Measurements from ENCODE around the gene BAIAP2.

Gene BAIAP2

DNA sequence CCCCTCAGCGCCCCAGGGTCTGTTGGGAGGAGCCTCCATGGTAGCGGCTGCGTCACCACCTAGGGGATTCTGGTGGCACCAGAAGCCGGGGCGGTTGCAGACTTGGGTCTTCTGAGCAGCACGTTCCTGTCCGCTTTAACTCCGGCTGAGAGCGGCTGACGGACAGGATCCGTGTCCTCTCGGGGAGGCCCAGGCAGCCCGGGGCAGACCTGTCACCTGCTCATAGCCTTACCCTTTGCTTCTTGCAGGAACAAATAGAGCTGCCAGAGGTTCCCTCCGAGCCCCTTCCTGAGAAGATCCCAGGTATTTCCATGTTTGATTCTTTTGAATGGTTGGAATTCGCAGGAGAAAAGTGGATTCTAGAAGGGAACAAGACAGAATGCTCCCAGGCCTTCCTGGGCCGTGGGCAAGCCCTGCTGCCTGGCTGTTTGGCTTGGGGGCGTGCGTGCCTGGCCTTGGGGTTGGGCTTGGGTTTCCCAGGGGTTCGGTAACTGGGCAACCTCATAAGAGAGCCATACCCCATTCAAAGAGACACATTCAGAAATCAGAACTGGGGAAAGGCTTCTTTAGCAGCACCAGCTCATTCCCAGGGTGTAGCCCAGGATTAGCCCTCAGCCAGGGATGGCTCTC lies 36.7 kb upstream of the BAIAP2 start:
- no peak for DNase-seq (ENCODE audit: low read depth, low spot score)
- Histone ChIP-seq H3K27me3 (ENCODE audit: insufficient read depth, insufficient read length) (peaks cover 3% of the 10 kb centered on the region), H3K4me3 (ENCODE audit: insufficient read length, low read depth) (no peak overlapping the region), H3K9ac (ENCODE audit: insufficient read length, low read depth) (no peak overlapping the region), H3K4me1 (ENCODE audit: insufficient read depth, insufficient read length) (peaks cover 2% of the 10 kb centered on the region), H3K36me3 (ENCODE audit: insufficient read depth, insufficient read length, low read length) (peaks cover 63% of the 10 kb centered on the region), H3K9me3 (ENCODE audit: insufficient read depth, low read length) (no peaks in the 10 kb centered on the region)
- TF ChIP-seq SUZ12 (IDR thresholded peaks at IDR 0.05; ENCODE audit: extremely low read depth, insufficient read depth, insufficient read length), result no peak
- no peak for TF ChIP-seq ZNF274 (IDR thresholded peaks at IDR 0.05; ENCODE audit: low read depth, low read length)
- no peak for TF ChIP-seq YY1 (IDR thresholded peaks at IDR 0.05; ENCODE audit: insufficient read depth, insufficient read length)

DNA sequence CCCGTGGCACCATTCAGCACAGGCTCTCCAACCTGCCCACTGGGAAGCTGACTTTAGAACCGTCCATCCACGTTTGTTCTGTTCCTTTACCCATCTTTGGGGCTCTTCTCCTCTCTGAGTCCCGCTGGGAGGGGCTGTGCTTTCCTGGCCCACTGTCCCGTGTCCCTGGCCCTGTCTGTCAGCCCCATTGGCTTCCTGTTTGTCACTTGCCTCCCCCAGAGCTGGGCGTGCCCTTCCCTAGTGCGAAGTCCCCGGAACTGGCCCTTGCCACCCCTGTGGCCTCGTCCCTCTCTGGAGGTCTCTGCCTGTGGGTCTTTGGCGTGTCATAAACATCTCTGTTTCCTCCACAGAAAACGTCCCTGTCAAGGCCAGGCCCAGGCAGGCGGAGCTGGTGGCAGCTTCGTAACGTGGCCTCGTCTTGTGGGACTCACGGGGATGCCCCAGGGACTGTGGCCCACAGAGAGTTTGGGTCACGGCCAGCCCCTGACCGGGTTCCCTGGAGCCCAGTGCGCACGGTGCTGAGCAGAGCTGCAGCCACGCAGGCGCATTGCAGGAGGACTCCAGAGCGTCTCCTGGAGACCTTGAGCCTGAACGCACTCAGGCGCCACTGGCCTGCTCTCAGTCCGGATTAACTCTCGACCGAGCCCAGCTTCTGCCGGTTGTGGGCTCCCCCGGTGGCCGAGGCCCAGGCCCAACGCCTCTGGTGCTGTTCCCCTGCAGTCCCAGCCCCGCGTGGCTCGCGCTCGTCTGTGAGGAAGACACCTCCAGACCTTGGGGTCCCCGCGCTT lies 36.0 kb upstream of the BAIAP2 start:
- peaks cover 2% of the 10 kb centered on the region for H3K4me1 ChIP-seq (ENCODE audit: insufficient read depth, insufficient read length)
- H3K9ac ChIP-seq (ENCODE audit: insufficient read length, low read depth), result no peak overlapping the region
- no peak for DNase-seq (ENCODE audit: low read depth, low spot score)
- H3K27me3 ChIP-seq (ENCODE audit: insufficient read depth, insufficient read length), result peaks cover 2% of the 10 kb centered on the region
- H3K9me3 ChIP-seq (ENCODE audit: insufficient read depth, low read length), result no peaks in the 10 kb centered on the region
- H3K36me3 ChIP-seq (ENCODE audit: insufficient read depth, insufficient read length, low read length), result peaks cover 63% of the 10 kb centered on the region
- TF ChIP-seq SUZ12 (IDR thresholded peaks at IDR 0.05; ENCODE audit: extremely low read depth, insufficient read depth, insufficient read length), result no peak
- TF ChIP-seq YY1 (IDR thresholded peaks at IDR 0.05; ENCODE audit: insufficient read depth, insufficient read length), result no peak
- no peak for TF ChIP-seq ZNF274 (IDR thresholded peaks at IDR 0.05; ENCODE audit: low read depth, low read length)
- H3K4me3 ChIP-seq (ENCODE audit: insufficient read length, low read depth), result no peak overlapping the region

DNA sequence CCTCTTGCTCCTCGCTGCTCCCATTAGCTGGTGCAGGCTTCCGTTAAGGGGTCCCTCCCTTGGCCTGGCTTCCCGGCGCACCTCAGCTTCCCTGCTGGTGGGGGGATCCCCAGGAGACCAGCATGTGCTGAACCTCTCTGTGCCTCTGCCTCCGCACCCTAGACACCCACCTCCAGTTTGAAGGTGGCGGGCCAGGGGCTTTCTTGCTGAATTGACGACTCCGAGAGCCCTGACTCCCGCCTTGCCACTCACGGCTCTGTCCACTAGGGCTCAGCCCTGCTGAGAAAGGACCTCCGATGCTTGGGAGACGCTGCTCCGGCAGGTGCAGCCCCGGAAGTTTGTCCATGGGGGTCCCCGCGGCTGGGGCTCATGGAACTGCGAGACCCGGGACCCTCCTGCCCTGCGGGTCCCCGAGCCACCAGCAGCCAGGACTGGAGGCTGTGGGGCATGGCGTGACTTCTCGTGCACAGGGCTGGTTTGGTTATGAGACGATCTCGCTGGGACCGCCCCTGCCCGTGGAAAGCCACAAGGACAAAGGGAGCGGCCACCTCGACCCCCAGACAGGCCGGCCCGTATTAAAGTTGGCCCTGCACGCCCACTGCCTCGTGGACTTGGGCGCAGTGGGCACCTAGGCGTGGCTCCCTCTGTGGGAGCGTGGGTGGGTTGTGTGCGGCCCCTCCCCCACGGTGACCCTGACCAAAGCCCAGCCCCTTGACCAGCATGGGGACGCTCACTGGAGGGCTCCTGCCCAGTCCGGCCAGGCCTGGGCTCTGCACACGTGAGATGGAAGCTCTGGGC lies 35.2 kb upstream of the BAIAP2 start:
- H3K4me3 ChIP-seq (ENCODE audit: insufficient read length, low read depth), result no peak overlapping the region
- TF ChIP-seq SUZ12 (IDR thresholded peaks at IDR 0.05; ENCODE audit: extremely low read depth, insufficient read depth, insufficient read length) (no peak), ZNF274 (IDR thresholded peaks at IDR 0.05; ENCODE audit: low read depth, low read length) (no peak), YY1 (IDR thresholded peaks at IDR 0.05; ENCODE audit: insufficient read depth, insufficient read length) (no peak)
- H3K9me3 ChIP-seq (ENCODE audit: insufficient read depth, low read length), result no peaks in the 10 kb centered on the region
- peaks cover 4% of the 10 kb centered on the region for H3K4me1 ChIP-seq (ENCODE audit: insufficient read depth, insufficient read length)
- no peak for DNase-seq (ENCODE audit: low read depth, low spot score)
- H3K36me3 ChIP-seq (ENCODE audit: insufficient read depth, insufficient read length, low read length), result peaks cover 60% of the 10 kb centered on the region
- H3K9ac ChIP-seq (ENCODE audit: insufficient read length, low read depth), result no peak overlapping the region
- peaks cover 8% of the 10 kb centered on the region for H3K27me3 ChIP-seq (ENCODE audit: insufficient read depth, insufficient read length)

DNA sequence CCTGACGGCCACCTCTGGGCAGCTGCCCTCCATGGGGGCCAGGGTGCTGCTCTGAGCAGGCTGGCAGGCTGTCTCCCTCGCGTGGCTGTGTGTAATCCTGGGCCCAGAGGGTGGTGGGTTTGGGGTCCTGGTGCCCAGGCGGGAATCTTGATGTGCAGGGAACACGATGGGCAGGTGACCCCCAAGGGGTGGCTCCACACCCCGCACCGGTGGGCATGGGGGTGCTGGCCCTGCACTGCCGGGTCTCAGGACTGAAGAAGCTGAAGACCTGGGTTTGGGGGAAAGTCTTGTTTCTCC lies 34.7 kb upstream of the BAIAP2 start:
- TF ChIP-seq ZNF274 (IDR thresholded peaks at IDR 0.05; ENCODE audit: low read depth, low read length), result no peak
- TF ChIP-seq YY1 (IDR thresholded peaks at IDR 0.05; ENCODE audit: insufficient read depth, insufficient read length), result no peak
- no peak for TF ChIP-seq SUZ12 (IDR thresholded peaks at IDR 0.05; ENCODE audit: extremely low read depth, insufficient read depth, insufficient read length)
- Histone ChIP-seq H3K27me3 (ENCODE audit: insufficient read depth, insufficient read length) (peaks cover 12% of the 10 kb centered on the region), H3K36me3 (ENCODE audit: insufficient read depth, insufficient read length, low read length) (peaks cover 55% of the 10 kb centered on the region), H3K4me3 (ENCODE audit: insufficient read length, low read depth) (no peak overlapping the region), H3K9me3 (ENCODE audit: insufficient read depth, low read length) (no peaks in the 10 kb centered on the region), H3K4me1 (ENCODE audit: insufficient read depth, insufficient read length) (peaks cover 4% of the 10 kb centered on the region), H3K9ac (ENCODE audit: insufficient read length, low read depth) (no peak overlapping the region)
- DNase-seq (ENCODE audit: low read depth, low spot score), result no peak

DNA sequence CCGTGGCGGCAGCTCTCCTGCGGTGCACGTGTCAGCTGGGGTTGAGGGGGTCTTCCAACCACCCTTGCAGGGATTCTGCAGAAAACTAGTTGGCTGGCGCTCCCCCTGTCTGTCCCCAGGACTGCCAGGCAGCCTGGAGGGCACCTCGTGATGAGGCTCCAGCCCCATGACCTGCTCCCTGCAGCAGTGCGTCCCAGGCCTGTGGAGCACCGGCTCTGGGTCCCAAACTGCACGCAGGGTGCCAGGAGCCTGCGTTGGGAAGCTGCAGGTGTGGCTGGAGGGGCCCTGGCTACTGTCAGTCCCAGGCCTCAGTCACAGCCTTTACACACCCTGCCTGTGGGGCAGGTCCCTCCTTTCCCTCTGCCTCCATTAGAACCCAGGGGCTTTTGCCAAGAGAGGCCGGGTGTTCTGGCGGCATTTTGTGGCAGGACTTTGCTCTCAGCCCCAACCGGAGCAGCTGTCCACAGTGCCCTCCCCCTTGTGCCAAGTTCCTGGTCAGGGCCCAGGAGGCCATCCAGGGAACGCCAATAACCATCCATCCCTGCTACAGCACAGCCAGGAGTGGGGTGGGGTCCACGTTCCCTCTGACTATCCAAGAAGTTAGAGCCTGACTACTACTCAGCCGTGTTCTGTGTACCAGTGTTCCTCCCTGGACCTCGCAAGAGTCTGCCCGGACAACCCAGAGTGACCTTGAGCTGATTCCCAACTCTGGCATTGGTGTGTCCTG lies 34.2 kb upstream of the BAIAP2 start:
- H3K9ac ChIP-seq (ENCODE audit: insufficient read length, low read depth), result no peak overlapping the region
- no peak overlapping the region for H3K4me3 ChIP-seq (ENCODE audit: insufficient read length, low read depth)
- H3K36me3 ChIP-seq (ENCODE audit: insufficient read depth, insufficient read length, low read length), result peaks cover 50% of the 10 kb centered on the region
- DNase-seq (ENCODE audit: low read depth, low spot score), result no peak
- TF ChIP-seq YY1 (IDR thresholded peaks at IDR 0.05; ENCODE audit: insufficient read depth, insufficient read length), result no peak
- TF ChIP-seq SUZ12 (IDR thresholded peaks at IDR 0.05; ENCODE audit: extremely low read depth, insufficient read depth, insufficient read length), result no peak
- no peak for TF ChIP-seq ZNF274 (IDR thresholded peaks at IDR 0.05; ENCODE audit: low read depth, low read length)
- peaks cover 12% of the 10 kb centered on the region for H3K27me3 ChIP-seq (ENCODE audit: insufficient read depth, insufficient read length)
- no peaks in the 10 kb centered on the region for H3K9me3 ChIP-seq (ENCODE audit: insufficient read depth, low read length)
- H3K4me1 ChIP-seq (ENCODE audit: insufficient read depth, insufficient read length), result peaks cover 4% of the 10 kb centered on the region

DNA sequence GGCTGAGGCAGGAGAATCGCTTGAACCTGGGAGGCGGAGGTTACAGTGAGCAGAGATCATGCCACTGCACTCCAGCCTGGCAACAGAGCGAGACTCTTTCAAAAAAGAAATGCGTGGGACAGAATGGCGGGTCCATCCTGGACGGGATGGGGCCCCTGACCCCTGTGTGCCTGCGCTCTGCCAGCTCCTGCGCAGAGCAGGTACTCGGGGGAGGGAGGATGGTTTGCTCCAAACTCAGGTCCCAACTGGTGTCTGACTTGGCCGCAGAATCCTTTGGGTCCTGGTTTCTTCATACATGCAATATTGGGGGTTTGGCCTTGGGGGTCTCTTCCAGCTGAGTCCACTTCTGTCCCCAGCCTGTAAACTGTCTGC lies 33.0 kb upstream of the BAIAP2 start:
- Histone ChIP-seq H3K36me3 (ENCODE audit: insufficient read depth, insufficient read length, low read length) (peaks cover 39% of the 10 kb centered on the region), H3K4me3 (ENCODE audit: insufficient read length, low read depth) (no peak overlapping the region), H3K4me1 (ENCODE audit: insufficient read depth, insufficient read length) (peaks cover 4% of the 10 kb centered on the region), H3K27me3 (ENCODE audit: insufficient read depth, insufficient read length) (peaks cover 16% of the 10 kb centered on the region), H3K9me3 (ENCODE audit: insufficient read depth, low read length) (no peaks in the 10 kb centered on the region), H3K9ac (ENCODE audit: insufficient read length, low read depth) (no peak overlapping the region)
- DNase-seq (ENCODE audit: low read depth, low spot score), result no peak
- TF ChIP-seq YY1 (IDR thresholded peaks at IDR 0.05; ENCODE audit: insufficient read depth, insufficient read length), result no peak
- no peak for TF ChIP-seq ZNF274 (IDR thresholded peaks at IDR 0.05; ENCODE audit: low read depth, low read length)
- no peak for TF ChIP-seq SUZ12 (IDR thresholded peaks at IDR 0.05; ENCODE audit: extremely low read depth, insufficient read depth, insufficient read length)
